Body of pancreas (tissue), 4 donors: Measurements from ENCODE around the gene IGF2BP3. TPM values are rescaled to one million over a fixed set of nuclear protein-coding genes. Genes with fewer than 3 reads are reported as not detected.

Source experiments
- ATAC-seq: fragments of 150-250 bp; one replicate; pipeline ENCODE4 v1.9.1; 2016
- DNase-seq, 4 donors: peaks; one replicate each; pipeline ENCODE4 v3.0.0-alpha.2; 2019
- H3K27ac ChIP-seq, 4 donors: fragments of 200-600 bp; sonication (generic); 1 replicate in 3 of 4; 2 replicates in 1 of 4; pipeline versions ENCODE4 v1.5.1 to v1.6.1; 2016 to 2019; ENCODE audit warnings: mild to moderate bottlenecking in 1 of 4, mixed read lengths in 1 of 4, moderate library complexity in 1 of 4
- H3K27me3 ChIP-seq, 2 donors: fragments of 200-600 bp; sonication (generic); one replicate each; pipeline ENCODE4 v1.6.0; 2016; ENCODE audit warnings: mild to moderate bottlenecking in 1 of 2
- H3K36me3 ChIP-seq, 2 donors: fragments of 200-600 bp; sonication (generic); replicated peaks in 1 of 2; 2 replicates each; pipeline ENCODE4 v1.5.1; 2016; ENCODE audit warnings: low read depth in 2 of 2; ENCODE audit not compliant: insufficient read depth in 1 of 2
- H3K4me1 ChIP-seq: fragments of 200-600 bp; sonication (generic); one replicate; pipeline ENCODE4 v1.6.0; 2016
- H3K4me3 ChIP-seq, 2 donors: fragments of 200-600 bp; sonication (generic); 1 replicate in 1 of 2; 2 replicates in 1 of 2; pipeline ENCODE4 v1.5.1; 2016 to 2019
- H3K9me3 ChIP-seq, 3 donors: fragments of 200-600 bp; sonication (generic); 1 replicate in 2 of 3; 2 replicates in 1 of 3; pipeline ENCODE4 v1.5.1; 2016
- POLR2A ChIP-seq, 3 donors: fragments of 450-650 bp; IDR thresholded peaks; one replicate each; pipeline ENCODE4 v1.6.1; 2016; ENCODE audit warnings: antibody characterized with exemption in 3 of 3, mild to moderate bottlenecking in 2 of 3
- WGBS, 2 donors: methylation state at CpG; one replicate each; pipeline ENCODE4 v1.1.5; 2017; 5-methylcytosine and 5-hydroxymethylcytosine counted together
- intact Hi-C: fragments of 100-400 bp; cut with DNase I; formaldehyde crosslinking; loops from one replicate; pipeline ENCODE4 v1.15.1; 2023
- total RNA-seq, 2 donors: library from RNA; depleted of rRNA; stranded (reverse); fragments of >200 nt; gene quantifications; one replicate each; pipeline ENCODE4 v1.1.0, GENCODE V29; 2016
- TF ChIP-seq, protein P1 (sequence below), 7 experiments: fragments of 450-650 bp in 4 of 7; fragments of 200-600 bp in 3 of 7; sonication (generic) in 3 of 7; IDR thresholded peaks; one replicate each; pipeline ENCODE4 v1.5.1; 2016 to 2019; ENCODE audit warnings: antibody characterized with exemption in 7 of 7

IGF2BP3 gene
- total RNA-seq, 2 donors from 2014 or later, result 0.33 to 1.3 TPM

DNA sequence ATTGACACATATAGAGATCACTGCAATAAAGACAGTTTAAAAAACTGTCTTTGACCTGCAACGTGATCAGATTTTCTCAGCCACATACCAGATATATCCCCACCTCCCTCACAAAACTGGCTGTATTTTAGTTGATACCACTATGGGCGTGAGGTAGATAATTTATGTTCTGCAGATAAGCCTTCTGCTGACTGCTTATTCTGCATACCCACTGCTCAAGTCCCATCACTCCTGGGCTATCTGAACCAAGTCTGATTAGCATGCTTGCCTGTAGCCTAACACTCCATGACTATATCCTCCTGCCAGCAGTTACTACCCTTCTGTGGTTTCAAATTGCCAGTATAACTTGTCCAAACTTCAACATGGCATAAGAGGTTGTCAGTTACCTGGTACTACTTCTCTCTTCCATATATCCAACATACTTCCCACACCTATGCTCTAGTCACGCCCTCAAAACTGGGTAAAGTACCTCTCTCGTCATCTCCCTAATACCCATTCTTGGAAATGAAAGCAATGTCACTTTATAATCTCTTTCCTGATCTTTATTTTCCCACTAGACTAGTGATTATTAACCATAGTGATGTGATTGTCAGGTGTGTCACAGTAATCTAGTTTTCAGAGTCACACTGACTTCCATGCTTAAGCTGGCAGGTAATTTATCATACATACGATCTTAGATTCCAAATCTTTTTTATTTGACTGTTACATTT lies 100.4 kb downstream of the IGF2BP3 start:
- Histone ChIP-seq H3K27me3 (no peaks in the 10 kb centered on the region), H3K27ac (no peak overlapping the region), H3K36me3 (no peaks in the 10 kb centered on the region), H3K4me1 (no peaks in the 10 kb centered on the region), H3K4me3 (no peak overlapping the region), H3K9me3 (no peaks in the 10 kb centered on the region)
- TF ChIP-seq POLR2A (IDR thresholded peaks at IDR 0.05), result no peak
- TF ChIP-seq, protein P1, sequence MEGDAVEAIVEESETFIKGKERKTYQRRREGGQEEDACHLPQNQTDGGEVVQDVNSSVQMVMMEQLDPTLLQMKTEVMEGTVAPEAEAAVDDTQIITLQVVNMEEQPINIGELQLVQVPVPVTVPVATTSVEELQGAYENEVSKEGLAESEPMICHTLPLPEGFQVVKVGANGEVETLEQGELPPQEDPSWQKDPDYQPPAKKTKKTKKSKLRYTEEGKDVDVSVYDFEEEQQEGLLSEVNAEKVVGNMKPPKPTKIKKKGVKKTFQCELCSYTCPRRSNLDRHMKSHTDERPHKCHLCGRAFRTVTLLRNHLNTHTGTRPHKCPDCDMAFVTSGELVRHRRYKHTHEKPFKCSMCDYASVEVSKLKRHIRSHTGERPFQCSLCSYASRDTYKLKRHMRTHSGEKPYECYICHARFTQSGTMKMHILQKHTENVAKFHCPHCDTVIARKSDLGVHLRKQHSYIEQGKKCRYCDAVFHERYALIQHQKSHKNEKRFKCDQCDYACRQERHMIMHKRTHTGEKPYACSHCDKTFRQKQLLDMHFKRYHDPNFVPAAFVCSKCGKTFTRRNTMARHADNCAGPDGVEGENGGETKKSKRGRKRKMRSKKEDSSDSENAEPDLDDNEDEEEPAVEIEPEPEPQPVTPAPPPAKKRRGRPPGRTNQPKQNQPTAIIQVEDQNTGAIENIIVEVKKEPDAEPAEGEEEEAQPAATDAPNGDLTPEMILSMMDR (IDR thresholded peaks at IDR 0.05), result no peak
- no peak for ATAC-seq
- WGBS, 2 donors, result 53 to 66% methylated on average over 5 of the region's 5 CpGs
- intact Hi-C loops, result no loop called here
- DNase-seq, result no peak

DNA sequence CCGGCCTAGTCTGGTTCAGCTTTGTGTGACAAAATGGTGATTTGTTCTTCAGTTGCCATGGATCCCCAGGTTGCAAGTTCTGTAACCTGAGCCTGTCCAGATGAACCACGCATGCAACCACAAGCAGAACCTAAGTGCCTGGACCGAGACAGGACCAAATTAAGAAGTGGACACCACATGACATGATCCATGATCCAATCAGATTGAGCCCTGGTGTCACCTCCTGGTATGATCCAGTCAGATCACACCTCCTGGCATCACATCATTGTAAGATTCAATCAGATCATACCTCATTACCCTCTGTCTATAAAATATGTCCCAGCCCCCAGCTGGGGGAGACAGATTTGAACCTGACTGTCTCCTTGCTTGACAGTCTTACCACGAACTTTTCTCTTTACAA lies 101.2 kb downstream of the IGF2BP3 start:
- DNase-seq (no peak), ATAC-seq (no peak)
- H3K4me3 ChIP-seq, result no peak overlapping the region
- H3K4me1 ChIP-seq, result no peaks in the 10 kb centered on the region
- intact Hi-C loops, result no loop called here
- no peaks in the 10 kb centered on the region for H3K27me3 ChIP-seq
- no peaks in the 10 kb centered on the region for H3K36me3 ChIP-seq
- no peak overlapping the region for H3K27ac ChIP-seq
- TF ChIP-seq, protein P1 (IDR thresholded peaks at IDR 0.05), result no peak
- no peak for TF ChIP-seq POLR2A (IDR thresholded peaks at IDR 0.05)
- H3K9me3 ChIP-seq, result no peaks in the 10 kb centered on the region
- 66 to 70% methylated on average over 4 of the region's 4 CpGs for WGBS, 2 donors

DNA sequence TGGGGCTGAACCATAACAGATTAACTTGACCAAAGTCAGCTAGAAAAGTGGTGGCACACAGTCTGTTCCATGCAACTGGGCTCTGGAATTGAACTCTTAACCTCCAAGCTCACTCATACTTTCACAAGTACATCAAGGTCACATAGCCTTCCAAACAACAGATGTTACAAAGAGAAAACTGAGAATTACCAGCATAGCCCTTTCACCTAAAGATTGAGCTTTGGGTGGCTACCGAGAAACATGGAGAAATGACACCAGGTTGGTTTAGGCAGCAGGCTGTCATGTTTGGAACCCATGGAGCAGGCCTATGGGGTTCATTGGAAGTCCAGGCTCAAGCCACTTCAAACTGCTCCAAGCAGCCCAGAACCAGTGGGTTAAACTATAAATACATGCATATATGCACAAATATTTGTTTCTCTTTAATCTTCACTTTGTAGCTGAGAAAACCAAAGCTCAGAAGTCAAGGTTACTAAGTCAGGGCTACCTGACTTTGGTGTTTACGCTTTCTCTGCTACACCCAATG lies 112.1 kb downstream of the IGF2BP3 start:
- H3K9me3 ChIP-seq, result no peaks in the 10 kb centered on the region
- no peaks in the 10 kb centered on the region for H3K27me3 ChIP-seq
- H3K4me1 ChIP-seq, result peaks cover 12% of the 10 kb centered on the region
- intact Hi-C loops, result no loop called here
- no peak for ATAC-seq
- DNase-seq, result no peak
- no peak overlapping the region for H3K4me3 ChIP-seq
- H3K36me3 ChIP-seq, result no peaks in the 10 kb centered on the region
- no peak overlapping the region for H3K27ac ChIP-seq
- WGBS, 2 donors, result 76 to 80% methylated on average over 2 of the region's 2 CpGs
- no peak for TF ChIP-seq POLR2A (IDR thresholded peaks at IDR 0.05)
- TF ChIP-seq, protein P1 (IDR thresholded peaks at IDR 0.05), result no peak

DNA sequence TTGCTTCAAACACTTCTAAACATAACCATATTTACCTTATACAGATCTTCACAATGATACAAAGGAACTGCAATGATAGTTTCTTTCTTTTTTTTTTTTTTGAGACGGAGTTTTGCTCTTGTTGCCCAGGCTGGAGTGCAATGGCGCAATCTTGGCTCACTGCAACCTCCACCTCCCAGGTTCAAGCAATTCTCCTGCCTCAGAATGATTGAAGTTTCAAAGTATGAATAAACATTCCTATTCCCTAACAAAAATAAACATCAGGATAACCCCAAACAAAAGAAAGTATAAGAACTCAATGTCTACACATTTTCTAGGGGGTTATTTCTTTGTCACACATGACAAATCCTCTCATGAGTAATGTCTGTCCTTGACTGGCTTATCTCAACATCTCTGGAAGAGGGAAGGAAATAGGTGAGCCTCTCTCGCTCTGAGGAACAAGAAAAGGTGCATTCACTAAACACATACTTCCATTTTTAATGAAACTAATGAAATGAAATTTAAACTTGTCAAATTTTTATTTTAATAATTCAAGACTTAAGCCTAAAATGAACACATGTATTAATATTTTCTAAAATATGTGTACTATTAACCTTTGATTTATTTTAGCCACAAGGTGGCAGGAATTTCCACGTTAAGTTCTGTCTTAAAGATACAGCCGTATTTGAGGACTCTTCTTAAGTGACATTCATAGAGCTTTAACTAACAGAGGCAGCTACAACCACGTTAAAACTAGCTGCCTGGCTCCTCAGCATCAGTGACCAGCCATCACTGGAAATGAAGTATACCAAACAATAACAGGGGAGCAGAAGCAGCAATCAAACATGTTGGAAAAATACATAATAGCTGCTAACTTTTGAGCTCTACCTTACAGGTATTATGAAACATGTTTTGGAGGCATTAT lies 112.8 kb downstream of the IGF2BP3 start:
- Histone ChIP-seq H3K36me3 (no peaks in the 10 kb centered on the region), H3K4me3 (no peak overlapping the region), H3K27ac (peak overlapping the region in 1 of 4 donors; percentile 25), H3K9me3 (no peaks in the 10 kb centered on the region), H3K4me1 (peaks cover 12% of the 10 kb centered on the region), H3K27me3 (no peaks in the 10 kb centered on the region)
- intact Hi-C loops, result no loop called here
- 4 to 5% methylated on average over 6 of the region's 6 CpGs for WGBS, 2 donors
- peak; percentile 74 for ATAC-seq
- no peak for DNase-seq
- TF ChIP-seq, protein P1 (IDR thresholded peaks at IDR 0.05), result peak in 6 of 7 experiments; percentile 28 to 53 (median 50)
- TF ChIP-seq POLR2A (IDR thresholded peaks at IDR 0.05), result no peak
